Mesendoderm (in vitro differentiated cells): Measurements from ENCODE around the gene CDK5.
A peak's percentile ranks its signal among the peaks of the same experiment; 100 is the strongest.

Experiments
- DNase-seq: peaks from one replicate; pipeline ENCODE4 v3.0.0; 2013
- H2AK5ac ChIP-seq: 2 replicates; pipeline ENCODE4 v1.6.1; 2013; ENCODE audit warnings: low read length, inconsistent platforms
- H2BK120ac ChIP-seq: 2 replicates; pipeline ENCODE4 v1.6.1; 2013; ENCODE audit warnings: low read depth, mild to moderate bottlenecking, low read length, moderate library complexity, mixed read lengths
- H2BK15ac ChIP-seq: replicated peaks from 2 replicates; pipeline ENCODE4 v1.6.1; 2013; ENCODE audit warnings: low read depth, mild to moderate bottlenecking, moderate library complexity
- H2BK5ac ChIP-seq: 2 replicates; pipeline ENCODE4 v1.6.1; 2013; ENCODE audit warnings: low read length, inconsistent platforms
- H3K18ac ChIP-seq: 2 replicates; pipeline ENCODE4 v1.6.1; 2013; ENCODE audit warnings: mild to moderate bottlenecking, low read length, mixed read lengths
- H3K23ac ChIP-seq: one replicate; pipeline ENCODE4 v1.6.1; 2013; ENCODE audit warnings: low read length
- H3K27ac ChIP-seq: 2 replicates; pipeline ENCODE4 v1.5.1; 2013; ENCODE audit warnings: low read depth, mild to moderate bottlenecking, inconsistent platforms, low read length, moderate library complexity
- H3K27me3 ChIP-seq: 2 replicates; pipeline ENCODE4 v1.6.1; 2013; ENCODE audit warnings: low read length, control low read depth, mild to moderate bottlenecking, inconsistent platforms; ENCODE audit not compliant: insufficient read depth, poor library complexity
- H3K36me3 ChIP-seq: 2 replicates; pipeline ENCODE4 v1.6.1; 2013; ENCODE audit warnings: low read length, inconsistent platforms; ENCODE audit not compliant: control insufficient read depth, insufficient read depth
- H3K4ac ChIP-seq: one replicate; pipeline ENCODE4 v1.6.1; 2013; ENCODE audit warnings: low read depth, mild to moderate bottlenecking, low read length, moderate library complexity
- H3K4me1 ChIP-seq: 2 replicates; pipeline ENCODE4 v1.6.1; 2013; ENCODE audit warnings: low read depth, low read length, inconsistent platforms; ENCODE audit not compliant: control insufficient read depth
- H3K4me2 ChIP-seq: 2 replicates; pipeline ENCODE4 v1.6.1; 2013; ENCODE audit warnings: low read length
- H3K4me3 ChIP-seq: 2 replicates; pipeline ENCODE4 v1.5.1; 2013; ENCODE audit warnings: mild to moderate bottlenecking, low read length
- H3K56ac ChIP-seq: one replicate; pipeline ENCODE4 v1.6.1; 2013; ENCODE audit warnings: low read length
- H3K79me1 ChIP-seq: 2 replicates; pipeline ENCODE4 v1.6.1; 2013; ENCODE audit warnings: low read length, inconsistent platforms
- H3K79me2 ChIP-seq: 2 replicates; pipeline ENCODE4 v1.6.1; 2013; ENCODE audit warnings: mild to moderate bottlenecking, low read length; ENCODE audit not compliant: control insufficient read depth, insufficient read depth
- H3K9ac ChIP-seq: 2 replicates; pipeline ENCODE4 v1.6.1; 2013; ENCODE audit warnings: low read length, inconsistent platforms
- H4K5ac ChIP-seq: one replicate; pipeline ENCODE4 v1.6.1; 2013; ENCODE audit warnings: low read length
- H4K8ac ChIP-seq: one replicate; pipeline ENCODE4 v1.6.1; 2013; ENCODE audit warnings: low read depth, mild to moderate bottlenecking, control low read depth, low read length, moderate library complexity
- WGBS: extraction: QIAGEN DNeasy Blood & Tissue Kit; methylation state at CpG from one replicate; pipeline ENCODE4 v1.1.7; 2013; ENCODE audit warnings: low lambda C conversion rate, missing lambda C conversion rate; ENCODE audit not compliant: insufficient coverage; ENCODE audit errors: extremely low coverage; 5-methylcytosine and 5-hydroxymethylcytosine counted together

The CDK5 gene

DNA sequence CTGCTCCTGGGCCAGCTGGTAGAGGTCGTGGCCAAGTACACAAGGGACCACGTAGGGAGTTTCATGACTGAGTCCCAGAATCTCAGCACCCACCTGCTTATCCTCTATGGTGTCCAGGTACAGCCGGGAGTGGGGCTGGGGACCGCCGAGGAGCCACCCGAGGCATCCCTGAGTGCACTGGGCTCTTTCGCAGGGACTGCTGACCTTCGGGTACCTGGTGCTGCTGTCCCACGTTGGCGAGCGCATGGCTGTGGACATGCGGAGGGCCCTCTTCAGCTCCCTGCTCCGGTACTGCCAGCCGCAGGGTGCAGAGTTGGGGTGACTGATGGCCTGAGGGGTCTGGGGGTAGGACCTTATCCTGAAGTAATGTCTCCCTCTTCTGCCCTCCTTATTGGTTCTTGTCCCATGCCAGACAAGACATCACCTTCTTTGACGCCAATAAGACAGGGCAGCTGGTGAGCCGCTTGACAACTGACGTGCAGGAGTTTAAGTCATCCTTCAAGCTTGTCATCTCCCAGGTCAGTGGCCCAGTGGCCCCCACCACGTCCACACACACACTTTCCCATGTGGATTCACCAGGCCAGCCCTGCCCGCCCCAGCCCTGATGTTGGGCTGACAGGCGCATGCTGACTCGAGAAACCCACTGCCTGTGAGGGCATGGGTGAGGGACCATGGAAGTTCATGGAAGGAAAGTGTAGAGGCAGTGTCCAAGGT is 23.2 kb downstream of the CDK5 start:
- Histone ChIP-seq H2BK5ac (no peak overlapping the region), H3K18ac (no peak overlapping the region), H3K4me1 (no peaks in the 10 kb centered on the region), H2AK5ac (no peak overlapping the region), H3K79me2 (no peaks in the 10 kb centered on the region), H3K27ac (no peak overlapping the region), H3K56ac (no peak overlapping the region), H3K4ac (no peak overlapping the region), H3K9ac (no peak overlapping the region), H4K8ac (no peak overlapping the region), H3K23ac (no peak overlapping the region), H3K36me3 (peaks cover 2% of the 10 kb centered on the region), H2BK120ac (no peak overlapping the region), H3K27me3 (no peaks in the 10 kb centered on the region), H3K4me3 (no peak overlapping the region), H3K79me1 (no peaks in the 10 kb centered on the region), H2BK15ac (no peak overlapping the region), H4K5ac (no peak overlapping the region), H3K4me2 (no peak overlapping the region)
- DNase-seq, result no peak
- no CpG with 5 or more reads among the region's 21 CpGs for WGBS

DNA sequence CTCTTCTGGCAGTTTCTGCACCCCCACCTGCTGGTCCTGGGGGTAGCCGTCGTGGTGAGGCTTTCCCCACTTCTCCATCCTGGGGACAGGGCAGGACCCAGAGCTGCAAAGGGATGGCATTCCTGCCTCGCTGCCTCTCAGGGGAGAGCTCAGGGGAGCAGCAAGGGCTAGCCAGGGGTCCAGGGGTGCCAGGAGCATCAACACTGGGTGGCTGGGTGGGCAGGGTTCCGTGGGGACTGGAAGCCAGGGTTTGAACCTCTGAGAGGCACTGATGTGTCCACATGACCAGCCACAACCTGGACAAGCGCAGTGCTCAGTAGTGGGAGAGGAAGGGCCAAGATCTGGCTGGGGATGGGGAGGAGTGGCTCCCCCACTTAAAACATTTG is 23.8 kb downstream of the CDK5 start:
- no peak overlapping the region for H3K4me2 ChIP-seq
- H3K79me1 ChIP-seq, result no peaks in the 10 kb centered on the region
- H3K56ac ChIP-seq, result no peak overlapping the region
- no peak overlapping the region for H3K23ac ChIP-seq
- no peaks in the 10 kb centered on the region for H3K27me3 ChIP-seq
- H3K4me3 ChIP-seq, result no peak overlapping the region
- no peak overlapping the region for H3K4ac ChIP-seq
- no peak overlapping the region for H4K8ac ChIP-seq
- no peak overlapping the region for H2AK5ac ChIP-seq
- H3K27ac ChIP-seq, result no peak overlapping the region
- H4K5ac ChIP-seq, result no peak overlapping the region
- no peak overlapping the region for H3K18ac ChIP-seq
- H2BK15ac ChIP-seq, result no peak overlapping the region
- no peak overlapping the region for H2BK5ac ChIP-seq
- H3K9ac ChIP-seq, result no peak overlapping the region
- no peak for DNase-seq
- no peak overlapping the region for H2BK120ac ChIP-seq
- peaks cover 2% of the 10 kb centered on the region for H3K36me3 ChIP-seq
- no peaks in the 10 kb centered on the region for H3K79me2 ChIP-seq
- H3K4me1 ChIP-seq, result no peaks in the 10 kb centered on the region
- WGBS, result no CpG with 5 or more reads among the region's 5 CpGs

DNA sequence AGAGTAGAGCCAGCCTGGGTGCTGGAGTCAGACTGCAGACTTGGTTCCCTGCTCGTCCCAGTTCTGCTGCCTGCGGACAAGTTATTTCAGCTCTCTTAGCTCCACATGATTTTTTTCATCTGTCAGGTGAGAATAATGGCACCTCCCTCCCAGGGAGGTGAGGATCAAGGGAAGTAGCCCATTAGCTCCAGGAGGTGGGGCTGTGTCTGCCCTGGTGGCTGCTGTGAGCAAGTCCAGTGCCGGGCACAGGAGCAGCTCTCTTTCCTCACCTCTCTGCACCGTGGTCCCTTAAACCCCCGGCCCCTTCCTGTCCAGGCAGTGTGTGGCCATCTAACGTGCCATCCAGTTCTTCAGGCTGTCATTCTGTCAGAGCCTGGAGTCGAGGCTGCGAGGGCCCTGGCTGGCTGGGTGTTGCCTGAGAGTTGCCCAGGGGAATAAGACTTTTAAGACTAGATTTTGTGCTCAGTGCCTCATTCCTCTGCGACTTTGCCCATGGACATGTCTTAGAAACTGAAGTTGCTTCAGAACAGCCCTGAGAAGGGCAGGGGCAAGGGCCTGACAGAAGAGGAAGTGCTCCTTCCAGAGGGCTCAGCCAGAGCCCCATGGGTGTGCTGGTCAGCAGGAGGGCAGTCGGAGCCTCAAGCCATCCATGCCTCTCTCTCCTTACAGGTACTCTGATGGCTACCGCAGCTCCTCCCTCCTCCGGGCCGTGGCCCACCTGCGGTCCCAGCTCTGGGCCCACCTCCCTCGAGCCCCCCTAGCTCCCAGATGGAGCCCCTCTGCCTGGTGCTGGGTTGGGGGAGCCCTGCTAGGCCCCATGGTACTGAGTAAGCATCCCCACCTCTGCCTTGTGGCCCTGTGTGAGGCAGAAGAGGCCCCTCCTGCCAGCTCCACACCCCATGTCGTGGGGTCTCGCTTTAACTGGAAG is 24.5 kb downstream of the CDK5 start:
- Histone ChIP-seq H3K4ac (no peak overlapping the region), H3K27me3 (no peaks in the 10 kb centered on the region), H3K56ac (no peak overlapping the region), H3K79me1 (no peaks in the 10 kb centered on the region), H3K4me2 (no peak overlapping the region), H3K23ac (no peak overlapping the region), H2BK5ac (no peak overlapping the region), H3K18ac (no peak overlapping the region), H2BK120ac (no peak overlapping the region), H4K8ac (no peak overlapping the region), H3K4me1 (no peaks in the 10 kb centered on the region), H3K36me3 (peaks cover 2% of the 10 kb centered on the region), H3K4me3 (no peak overlapping the region), H2BK15ac (no peak overlapping the region), H4K5ac (no peak overlapping the region), H3K27ac (no peak overlapping the region), H3K9ac (no peak overlapping the region), H2AK5ac (no peak overlapping the region), H3K79me2 (no peaks in the 10 kb centered on the region)
- WGBS, result no CpG with 5 or more reads among the region's 17 CpGs
- peak; percentile 69 for DNase-seq

DNA sequence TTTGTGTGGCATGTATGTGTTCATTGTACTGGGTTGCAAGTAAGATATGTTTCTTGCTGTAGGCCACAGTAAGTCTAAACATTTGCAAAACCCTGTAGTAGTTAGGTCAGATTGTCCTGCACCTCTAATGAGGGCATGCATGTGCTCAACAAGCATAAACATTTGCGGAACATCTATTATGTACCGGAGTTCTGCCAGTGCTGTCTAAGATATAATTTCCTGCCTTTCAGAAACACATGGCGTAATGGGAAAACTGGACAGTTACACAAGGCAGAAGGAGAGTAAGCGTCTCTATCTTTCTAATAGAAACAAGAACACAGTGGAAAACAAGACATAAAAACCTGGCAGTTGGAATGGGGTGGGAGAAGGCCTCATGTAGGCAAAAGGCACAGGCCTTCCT is 26.7 kb downstream of the CDK5 start:
- Histone ChIP-seq H2BK15ac (no peak overlapping the region), H3K36me3 (no peaks in the 10 kb centered on the region), H3K4me2 (no peak overlapping the region), H3K27me3 (no peaks in the 10 kb centered on the region), H3K9ac (no peak overlapping the region), H2AK5ac (no peak overlapping the region), H3K4ac (no peak overlapping the region), H3K4me1 (no peaks in the 10 kb centered on the region), H3K27ac (no peak overlapping the region), H4K8ac (no peak overlapping the region), H3K79me2 (no peaks in the 10 kb centered on the region), H2BK120ac (no peak overlapping the region), H3K23ac (no peak overlapping the region), H3K79me1 (no peaks in the 10 kb centered on the region), H3K18ac (no peak overlapping the region), H3K56ac (no peak overlapping the region), H2BK5ac (no peak overlapping the region), H4K5ac (no peak overlapping the region), H3K4me3 (no peak overlapping the region)
- no CpG with 5 or more reads among the region's 4 CpGs for WGBS
- no peak for DNase-seq

DNA sequence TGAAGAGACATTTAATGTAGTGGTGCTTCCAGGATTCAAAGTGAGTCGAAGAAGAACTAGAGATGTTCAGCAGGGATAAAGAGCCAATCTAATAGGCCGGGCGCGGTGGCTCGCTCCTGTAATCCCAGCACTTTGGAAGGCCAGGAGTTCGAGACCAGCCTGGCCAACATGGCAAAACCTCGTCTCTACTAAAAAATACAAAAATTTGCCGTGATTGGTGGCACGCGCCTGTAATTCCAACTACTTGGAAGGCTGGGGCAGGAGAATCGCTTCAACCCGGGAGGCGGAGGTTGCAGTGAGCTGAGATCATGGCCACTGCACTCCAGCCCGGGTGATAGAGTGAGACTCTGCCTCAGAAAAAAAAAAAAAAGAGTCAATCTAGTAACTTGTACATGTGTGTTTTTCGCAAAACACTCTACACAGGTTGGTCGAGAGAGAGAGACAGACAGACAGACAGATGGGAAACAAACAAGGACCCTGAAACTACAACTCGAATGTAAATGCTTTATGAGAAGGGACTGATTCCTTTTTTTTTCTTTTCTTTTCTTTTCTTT is 28.7 kb downstream of the CDK5 start:
- no peak overlapping the region for H2AK5ac ChIP-seq
- H3K79me1 ChIP-seq, result no peaks in the 10 kb centered on the region
- no peak overlapping the region for H3K4ac ChIP-seq
- no peak overlapping the region for H2BK5ac ChIP-seq
- no peaks in the 10 kb centered on the region for H3K4me1 ChIP-seq
- no peaks in the 10 kb centered on the region for H3K36me3 ChIP-seq
- H3K4me2 ChIP-seq, result peak overlapping the region; percentile 3
- H3K4me3 ChIP-seq, result peak overlapping the region; percentile 83
- no peak for DNase-seq
- no peaks in the 10 kb centered on the region for H3K27me3 ChIP-seq
- H3K56ac ChIP-seq, result peak overlapping the region; percentile 75
- H3K79me2 ChIP-seq, result no peaks in the 10 kb centered on the region
- no peak overlapping the region for H2BK15ac ChIP-seq
- peak overlapping the region; percentile 80 for H3K9ac ChIP-seq
- no peak overlapping the region for H3K18ac ChIP-seq
- H2BK120ac ChIP-seq, result no peak overlapping the region
- no CpG with 5 or more reads among the region's 17 CpGs for WGBS
- H3K27ac ChIP-seq, result no peak overlapping the region
- H3K23ac ChIP-seq, result no peak overlapping the region
- H4K5ac ChIP-seq, result no peak overlapping the region
- H4K8ac ChIP-seq, result no peak overlapping the region
